LNCAP (cell line): ENCODE measurements around the gene AJUBA.

Experiments used
- CTCF ChIP-seq: fragments of 450-650 bp; IDR thresholded peaks from 2 replicates; pipeline ENCODE4 v1.5.1; 2017; ENCODE audit warnings: mild to moderate bottlenecking

AJUBA gene

GRCh38 chr14:22929104-22929960, 53.0 kb downstream of the AJUBA start, which contains the start of gene PRMT5:
Gene PRMT5, minus strand, starts transcription at chr14:22929376. Its CDS starts 15 bp downstream, at chr14:22929361.
- no peak for TF ChIP-seq CTCF

DNA sequence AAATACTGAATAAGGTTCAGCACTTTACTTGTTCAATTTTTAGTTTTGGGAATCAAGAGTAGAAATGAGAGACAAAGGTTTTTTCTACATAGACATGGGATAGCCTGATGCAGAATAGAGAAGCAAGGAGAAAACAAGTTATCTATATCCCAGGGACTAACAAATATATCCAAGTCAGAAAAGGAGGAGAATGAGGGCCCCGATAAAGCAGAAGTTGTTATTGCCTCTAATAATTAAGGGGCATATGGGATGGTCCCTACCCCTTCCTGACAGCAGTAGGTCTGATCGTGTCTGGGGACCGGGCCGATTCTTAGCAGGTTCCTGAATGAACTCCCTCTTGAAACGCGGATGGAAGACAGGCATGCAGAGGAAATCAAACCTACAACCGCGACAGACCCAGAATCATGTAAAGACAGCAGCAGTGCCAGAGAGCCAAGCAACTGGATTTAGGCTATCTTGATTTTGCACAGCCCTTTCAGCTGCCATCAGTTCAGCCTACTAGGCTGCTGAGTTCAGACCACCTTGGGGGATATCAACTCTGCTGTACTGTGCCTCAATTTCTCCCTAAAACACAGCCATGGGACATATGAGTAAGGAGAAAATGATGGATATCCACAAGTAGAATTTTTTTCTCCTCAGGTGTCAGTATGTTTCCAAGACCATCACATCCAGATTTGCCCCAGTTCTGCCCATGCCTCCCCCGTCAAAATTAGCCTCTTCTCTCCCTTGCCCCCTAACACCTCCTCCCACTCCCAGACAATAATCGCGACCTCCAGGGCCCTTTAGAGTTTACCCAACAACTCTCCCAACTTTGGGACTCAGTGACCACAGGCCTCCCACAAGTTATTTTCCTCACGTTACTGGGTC, 53.9 kb downstream of the AJUBA start:
- no peak for TF ChIP-seq CTCF

- TF ChIP-seq CTCF = no peak
Observed at GRCh38 chr14:22926316-22926715, 56.0 kb downstream of the AJUBA start.

- TF ChIP-seq CTCF = no peak
Observed at GRCh38 chr14:22925513-22925912, 56.8 kb downstream of the AJUBA start.

DNA sequence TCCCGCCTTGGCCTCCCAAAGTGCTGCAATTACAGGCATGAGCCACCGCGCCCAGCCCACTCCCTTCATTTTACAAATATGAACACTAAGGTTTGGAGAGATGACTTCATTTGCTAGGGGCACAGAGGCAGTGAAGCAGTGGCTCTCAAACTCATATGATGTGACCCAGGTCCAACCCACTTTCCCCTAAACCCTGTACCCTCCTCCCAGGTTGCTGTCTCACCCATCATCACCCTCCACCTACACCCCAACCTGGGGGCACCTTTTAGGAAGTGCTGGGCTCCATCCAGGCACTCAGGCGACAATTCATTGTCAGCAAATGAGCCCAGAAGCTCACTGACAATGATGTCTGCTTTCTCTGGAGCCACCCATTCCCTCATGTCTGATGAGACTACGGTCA, 58.6 kb downstream of the AJUBA start:
- TF ChIP-seq CTCF = no peak

- TF ChIP-seq CTCF = no peak
Observed at GRCh38 chr14:22922294-22922693, 60.1 kb downstream of the AJUBA start.
